H1 (cell line): ENCODE measurements around the gene GPR15LG.

Experiments
- CREB1 ChIP-seq: IDR thresholded peaks from 2 replicates; pipeline ENCODE4 v1.6.1; 2012; ENCODE audit warnings: inconsistent platforms
- JUND ChIP-seq: IDR thresholded peaks from 2 replicates; pipeline ENCODE4 v1.6.1; 2011; ENCODE audit warnings: mild to moderate bottlenecking, improper control_type of control experiment, low read length
- KDM1A ChIP-seq: fragments of 200-600, 300-600 bp; sonication (generic); IDR thresholded peaks from 2 replicates; pipeline ENCODE4 v1.7.1; 2016; ENCODE audit warnings: mild to moderate bottlenecking, low read length, borderline replicate concordance
- MAFK ChIP-seq: IDR thresholded peaks from 2 replicates; pipeline ENCODE4 v1.6.1; 2012; ENCODE audit warnings: low read depth, mild to moderate bottlenecking, improper control_type of control experiment, low read length
- POLR2A ChIP-seq, 2 experiments: IDR thresholded peaks; 1 replicate in 1 of 2; 2 replicates in 1 of 2; pipeline ENCODE4 v1.6.1; 2011; ENCODE audit warnings: low read depth in 2 of 2, low read length in 2 of 2, mild to moderate bottlenecking in 2 of 2; ENCODE audit errors: control extremely low read depth in 1 of 2
- POLR2AphosphoS5 ChIP-seq: IDR thresholded peaks from 2 replicates; pipeline ENCODE4 v1.6.1; 2011; ENCODE audit warnings: low read depth, low read length
- SIN3A ChIP-seq, 2 experiments: IDR thresholded peaks in 1 of 2; conservative IDR thresholded peaks in 1 of 2; 2 replicates each; pipeline ENCODE4 v1.6.1; 2011 to 2012; ENCODE audit warnings: low read length in 2 of 2, improper control_type of control experiment in 1 of 2, low read depth in 1 of 2, mild to moderate bottlenecking in 1 of 2
- ZNF274 ChIP-seq: IDR thresholded peaks from 2 replicates; pipeline ENCODE4 v1.7.0; 2012; ENCODE audit warnings: low read length, borderline replicate concordance; ENCODE audit errors: extremely low read depth

GRCh38 chr10:84185526-84186175 is 12.1 kb downstream of the GPR15LG start:
- TF ChIP-seq SIN3A (conservative IDR thresholded peaks at IDR 0.05 in 1 of 2, IDR thresholded peaks at IDR 0.05 in 1 of 2; ENCODE audit: low read depth in 1 of 2, low read length in 2 of 2): no peak
- TF ChIP-seq MAFK: no peak
- TF ChIP-seq KDM1A: no peak
- no peak for TF ChIP-seq POLR2A (IDR thresholded peaks at IDR 0.05; ENCODE audit: control extremely low read depth in 1 of 2, low read depth in 2 of 2, low read length in 2 of 2)
- TF ChIP-seq CREB1: no peak
- TF ChIP-seq ZNF274: no peak
- TF ChIP-seq JUND: no peak
- no peak for TF ChIP-seq POLR2AphosphoS5
